ENCODE data around the gene TSPAN13. TPM values are rescaled to one million over a fixed set of nuclear protein-coding genes. Genes with fewer than 3 reads are reported as not detected.

Gene TSPAN13
- total RNA-seq, 4 donors from 2014 or later = 2.8 to 8.3 (median 6.9) TPM

DNA sequence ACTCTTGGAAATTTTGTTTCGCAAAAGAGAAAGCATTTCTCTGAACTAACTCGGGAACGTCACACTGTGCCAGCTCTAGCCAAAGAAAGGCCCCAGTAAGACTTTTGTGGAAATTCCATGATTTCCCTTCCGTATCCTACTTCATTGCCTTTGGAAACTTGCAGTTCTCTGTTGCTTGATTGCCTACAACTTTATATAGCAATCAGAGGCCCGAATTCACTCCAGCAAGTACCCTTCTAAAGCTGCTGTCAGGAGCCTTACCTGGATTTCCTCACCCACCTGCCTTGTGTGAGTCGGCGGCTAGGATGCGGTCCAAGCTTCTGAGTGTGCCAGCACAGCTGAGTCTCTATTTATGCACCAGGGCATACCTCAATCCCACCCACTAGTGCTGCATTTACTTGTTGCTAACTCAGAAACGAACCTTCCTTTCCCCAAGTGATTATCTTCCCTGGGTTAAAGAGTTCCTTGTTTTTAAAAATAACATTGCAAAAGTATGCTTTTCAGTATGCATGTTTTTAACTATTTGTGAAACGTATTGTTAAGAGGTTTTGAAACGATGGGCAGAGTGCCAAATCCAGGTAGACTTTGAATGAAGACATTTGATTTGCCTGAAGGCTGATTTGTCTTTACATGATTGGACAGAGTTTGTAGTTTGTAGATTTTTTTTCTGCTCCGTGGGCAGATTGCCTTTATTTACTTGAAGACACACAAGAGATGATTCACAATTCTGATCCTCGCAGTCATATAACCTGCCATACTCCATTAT lies 51.3 kb downstream of the TSPAN13 start, which contains the start of gene AGR2:
AGR2 (minus strand) TSS at position 326 of the 766 bp plus-strand sequence. CDS start 3,203 bp downstream, outside the sequence.
- no peak for ATAC-seq
- no peaks in the 10 kb centered on the region for H3K27me3 ChIP-seq
- TF ChIP-seq CTCF (IDR thresholded peaks at IDR 0.05 in 4 of 5, conservative IDR thresholded peaks at IDR 0.05 in 1 of 5) (no peak), POLR2A (IDR thresholded peaks at IDR 0.05) (no peak)
- no peaks in the 10 kb centered on the region for H3K36me3 ChIP-seq
- H3K9me3 ChIP-seq = no peaks in the 10 kb centered on the region
- intact Hi-C loops (cut with DNase I; ENCODE audit: low total_unique reads) (no loop called here), in situ Hi-C loops (cut with MboI; ENCODE audit: low sequenced_read_pairs in 4 of 4) (no loop called here)
- no peak within 1 kb of the TSS for H3K27ac ChIP-seq
- H3K4me3 ChIP-seq = no peak within 1 kb of the TSS
- no peaks in the 10 kb centered on the region for H3K4me1 ChIP-seq
- no peak for DNase-seq

DNA sequence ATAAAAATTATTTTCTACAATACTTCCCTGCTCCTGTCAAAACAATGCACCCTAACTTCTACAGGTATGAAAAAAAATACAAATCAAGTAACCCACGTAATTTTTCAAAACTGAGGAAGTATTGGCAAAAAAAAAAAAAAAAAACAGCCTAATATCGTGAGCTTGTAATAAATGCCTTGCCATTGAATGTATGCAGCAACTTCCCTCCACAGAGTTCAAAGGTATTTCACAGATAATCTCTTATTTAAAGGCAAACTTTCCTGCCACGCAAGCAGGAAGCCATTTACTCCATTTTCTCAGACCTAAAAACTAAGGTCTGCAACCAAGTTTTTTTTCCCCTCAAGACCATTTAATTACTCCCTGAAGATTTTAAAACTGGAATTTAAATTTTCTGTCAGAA lies 51.9 kb downstream of the TSPAN13 start:
- intact Hi-C loops (cut with DNase I; ENCODE audit: low total_unique reads) (no loop called here), in situ Hi-C loops (cut with MboI; ENCODE audit: low sequenced_read_pairs in 4 of 4) (no loop called here)
- no peak for DNase-seq
- H3K4me3 ChIP-seq = no peak overlapping the region
- H3K27me3 ChIP-seq = no peaks in the 10 kb centered on the region
- no peaks in the 10 kb centered on the region for H3K4me1 ChIP-seq
- no peak overlapping the region for H3K27ac ChIP-seq
- no peaks in the 10 kb centered on the region for H3K36me3 ChIP-seq
- H3K9me3 ChIP-seq = no peaks in the 10 kb centered on the region
- ATAC-seq = no peak
- no peak for TF ChIP-seq POLR2A (IDR thresholded peaks at IDR 0.05)
- TF ChIP-seq CTCF (IDR thresholded peaks at IDR 0.05 in 4 of 5, conservative IDR thresholded peaks at IDR 0.05 in 1 of 5) = no peak

- DNase-seq = no peak
- no peak for ATAC-seq
- H3K36me3 ChIP-seq = no peaks in the 10 kb centered on the region
- in situ Hi-C loops (cut with MboI; ENCODE audit: low sequenced_read_pairs in 4 of 4) (no loop called here), intact Hi-C loops (cut with DNase I; ENCODE audit: low total_unique reads) (no loop called here)
- no peak overlapping the region for H3K27ac ChIP-seq
- TF ChIP-seq POLR2A (IDR thresholded peaks at IDR 0.05) = no peak
- no peak for TF ChIP-seq CTCF (IDR thresholded peaks at IDR 0.05 in 4 of 5, conservative IDR thresholded peaks at IDR 0.05 in 1 of 5)
- no peak overlapping the region for H3K4me3 ChIP-seq
- H3K9me3 ChIP-seq = no peaks in the 10 kb centered on the region
- H3K27me3 ChIP-seq = no peaks in the 10 kb centered on the region
- no peaks in the 10 kb centered on the region for H3K4me1 ChIP-seq
Measured at GRCh38 chr7:16810112-16810511, 56.6 kb downstream of the TSPAN13 start.

DNA sequence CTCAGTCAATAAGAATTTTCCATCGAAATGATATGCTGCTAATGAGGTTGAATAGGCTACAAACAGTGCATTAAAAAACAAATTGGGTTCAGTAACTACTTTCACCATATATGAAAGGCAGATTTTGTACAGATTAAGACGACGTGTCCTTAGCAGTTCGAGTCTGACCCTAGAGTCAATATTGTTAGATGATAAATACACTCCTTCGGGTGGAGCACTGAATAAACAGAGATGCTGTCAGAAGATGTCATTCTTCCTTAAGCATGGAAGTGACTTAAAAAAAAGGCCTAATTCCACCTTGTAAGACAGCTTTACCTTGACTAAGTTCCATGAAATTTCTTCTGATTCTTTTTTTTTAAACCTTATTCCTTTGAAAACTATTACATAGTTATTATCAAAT lies 57.0 kb downstream of the TSPAN13 start:
- intact Hi-C loops (cut with DNase I; ENCODE audit: low total_unique reads) = no loop called here
- ATAC-seq = no peak
- Histone ChIP-seq H3K9me3 (no peaks in the 10 kb centered on the region), H3K4me3 (no peak overlapping the region), H3K36me3 (no peaks in the 10 kb centered on the region), H3K4me1 (no peaks in the 10 kb centered on the region), H3K27me3 (no peaks in the 10 kb centered on the region), H3K27ac (no peak overlapping the region)
- DNase-seq = no peak
- no peak for TF ChIP-seq CTCF (IDR thresholded peaks at IDR 0.05 in 4 of 5, conservative IDR thresholded peaks at IDR 0.05 in 1 of 5)
- TF ChIP-seq POLR2A (IDR thresholded peaks at IDR 0.05) = no peak
- in situ Hi-C loops (cut with MboI; ENCODE audit: low sequenced_read_pairs in 4 of 4) = no loop called here
